ENCODE results near the gene NAP1L1.

The NAP1L1 gene

GRCh38 chr12:76091246-76091754 lies 6.8 kb upstream of the NAP1L1 start:
- no peaks in the 10 kb centered on the region for H3K27me3 ChIP-seq
- H3K36me3 ChIP-seq: no peaks in the 10 kb centered on the region
- no peak for TF ChIP-seq CTCF (IDR thresholded peaks at IDR 0.05; ENCODE audit: low read depth, low read length)
- DNase-seq: no peak
- H3K4me1 ChIP-seq: peaks cover 3% of the 10 kb centered on the region; the same call in 1 of the 2 replicates
- no peaks in the 10 kb centered on the region for H3K9me3 ChIP-seq
- H3K4me3 ChIP-seq (ENCODE audit: low read depth, low read length): no peak overlapping the region

- Histone ChIP-seq H3K4me1 (peaks cover 8% of the 10 kb centered on the region), H3K9me3 (no peaks in the 10 kb centered on the region), H3K36me3 (peaks cover 17% of the 10 kb centered on the region), H3K27me3 (no peaks in the 10 kb centered on the region), H3K4me3 (ENCODE audit: low read depth, low read length) (peak overlapping the region; percentile 61)
- TF ChIP-seq CTCF (IDR thresholded peaks at IDR 0.05; ENCODE audit: low read depth, low read length): no peak
- no peak for DNase-seq
Observed at GRCh38 chr12:76085520-76085868, 1.0 kb upstream of the NAP1L1 start.

GRCh38 chr12:76084863-76085519 lies 506 bp upstream of the NAP1L1 start:
- peak; percentile 90 for DNase-seq
- Histone ChIP-seq H3K9me3 (no peaks in the 10 kb centered on the region), H3K36me3 (peaks cover 22% of the 10 kb centered on the region), H3K4me3 (ENCODE audit: low read depth, low read length) (peak overlapping the region; percentile 61), H3K27me3 (no peaks in the 10 kb centered on the region), H3K4me1 (peaks cover 8% of the 10 kb centered on the region)
- peak; percentile 31 for TF ChIP-seq CTCF (IDR thresholded peaks at IDR 0.05; ENCODE audit: low read depth, low read length)

GRCh38 chr12:76083246-76083903 lies 1.1 kb downstream of the NAP1L1 start:
- peaks cover 8% of the 10 kb centered on the region for H3K4me1 ChIP-seq
- DNase-seq: no peak
- H3K27me3 ChIP-seq: no peaks in the 10 kb centered on the region
- H3K9me3 ChIP-seq: no peaks in the 10 kb centered on the region
- peaks cover 30% of the 10 kb centered on the region for H3K36me3 ChIP-seq
- no peak for TF ChIP-seq CTCF (IDR thresholded peaks at IDR 0.05; ENCODE audit: low read depth, low read length)
- H3K4me3 ChIP-seq (ENCODE audit: low read depth, low read length): peak overlapping the region; percentile 61

GRCh38 chr12:76081909-76082308 lies 2.6 kb downstream of the NAP1L1 start:
- peak overlapping the region; percentile 61 for H3K4me3 ChIP-seq (ENCODE audit: low read depth, low read length)
- peaks cover 8% of the 10 kb centered on the region for H3K4me1 ChIP-seq
- no peak for DNase-seq
- peaks cover 30% of the 10 kb centered on the region for H3K36me3 ChIP-seq
- H3K9me3 ChIP-seq: no peaks in the 10 kb centered on the region
- no peaks in the 10 kb centered on the region for H3K27me3 ChIP-seq
- TF ChIP-seq CTCF (IDR thresholded peaks at IDR 0.05; ENCODE audit: low read depth, low read length): no peak
